Fibroblast of peridontal ligament (primary cell): ENCODE data around the gene GNAL.
"Not testable (repeated sequence)": the region's sequence is repeated elsewhere in the genome, so short reads cannot be mapped to it uniquely, and the experiment has no call there.

Source experiments
- DNase-seq: peaks from one replicate; pipeline ENCODE4 v3.0.0-alpha.2; 2010; ENCODE audit errors: extremely low read depth

The GNAL gene

DNA sequence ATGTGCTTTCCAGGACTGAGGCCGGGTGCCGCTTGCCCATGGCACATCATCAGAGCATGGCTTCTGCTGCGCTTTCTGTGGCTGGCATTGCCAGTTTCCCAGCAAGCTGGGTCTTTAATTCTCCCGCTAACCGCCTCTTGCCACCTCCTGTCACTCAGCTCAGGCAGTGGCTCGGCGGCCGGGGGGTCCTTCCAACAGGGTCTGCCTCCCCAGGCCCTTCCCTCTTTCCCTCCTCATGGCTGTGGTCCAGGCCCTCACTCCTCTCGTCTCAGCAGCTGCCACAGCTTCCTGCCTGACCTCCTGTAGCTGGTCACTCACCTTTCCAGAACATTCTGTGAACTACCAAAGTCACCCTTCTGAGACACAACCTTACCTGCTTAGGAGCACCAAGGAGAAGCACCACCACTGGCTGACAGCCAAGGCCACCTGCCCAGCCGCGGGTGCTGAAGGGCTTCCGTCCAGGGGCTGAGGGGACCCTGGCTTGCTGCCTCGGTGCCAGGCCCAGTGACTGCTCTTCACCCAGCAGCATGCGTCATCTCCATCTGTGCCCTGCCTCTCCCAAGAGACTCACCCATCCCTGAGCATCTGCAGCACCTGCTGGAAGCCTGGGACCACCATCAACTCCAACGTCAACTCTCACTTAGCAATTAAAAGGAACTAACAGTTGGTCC lies 184.7 kb downstream of the GNAL start:
- DNase-seq = no peak

- DNase-seq = no peak
These were observed 185.6 kb downstream of the GNAL start for GRCh38 chr18:11874676-11875075.

- no peak for DNase-seq
These were observed 188.6 kb downstream of the GNAL start for GRCh38 chr18:11877497-11878135.

DNA sequence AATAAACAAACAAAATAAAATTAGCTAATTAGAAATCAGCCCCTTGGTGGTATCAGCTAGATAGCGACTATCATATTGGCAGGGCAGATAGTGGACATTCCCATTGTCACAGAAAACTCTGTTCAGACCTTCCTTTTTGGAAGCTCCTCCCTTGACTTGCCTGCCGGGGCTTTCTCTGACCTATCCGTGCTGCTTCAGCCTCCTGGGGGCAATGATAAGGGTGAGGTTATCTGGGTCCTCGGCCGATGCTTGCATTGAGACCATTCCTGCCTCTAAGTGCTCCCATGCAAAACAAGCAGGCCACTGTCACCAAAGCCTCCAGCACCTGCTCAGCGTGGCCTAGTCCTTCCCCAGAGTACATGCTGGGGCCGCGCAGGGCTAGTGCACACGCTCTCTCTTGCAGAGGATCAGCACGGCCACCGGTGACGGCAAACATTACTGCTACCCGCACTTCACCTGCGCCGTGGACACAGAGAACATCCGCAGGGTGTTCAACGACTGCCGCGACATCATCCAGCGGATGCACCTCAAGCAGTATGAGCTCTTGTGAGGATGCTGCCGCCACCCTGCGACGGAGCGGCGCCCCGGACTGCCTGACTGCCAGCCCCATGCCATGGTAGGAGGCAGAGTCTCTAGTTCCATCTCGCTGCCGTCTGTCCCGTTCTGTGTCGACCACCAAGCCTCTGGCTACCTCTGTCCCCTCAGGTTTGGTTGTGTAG lies 191.7 kb downstream of the GNAL start:
- no peak for DNase-seq

GRCh38 chr18:11882636-11883035 lies 193.6 kb downstream of the GNAL start:
- no peak for DNase-seq

GRCh38 chr18:11883153-11883552 lies 194.1 kb downstream of the GNAL start:
- no peak for DNase-seq

GRCh38 chr18:11884396-11885030 lies 195.4 kb downstream of the GNAL start:
- no peak for DNase-seq

DNA sequence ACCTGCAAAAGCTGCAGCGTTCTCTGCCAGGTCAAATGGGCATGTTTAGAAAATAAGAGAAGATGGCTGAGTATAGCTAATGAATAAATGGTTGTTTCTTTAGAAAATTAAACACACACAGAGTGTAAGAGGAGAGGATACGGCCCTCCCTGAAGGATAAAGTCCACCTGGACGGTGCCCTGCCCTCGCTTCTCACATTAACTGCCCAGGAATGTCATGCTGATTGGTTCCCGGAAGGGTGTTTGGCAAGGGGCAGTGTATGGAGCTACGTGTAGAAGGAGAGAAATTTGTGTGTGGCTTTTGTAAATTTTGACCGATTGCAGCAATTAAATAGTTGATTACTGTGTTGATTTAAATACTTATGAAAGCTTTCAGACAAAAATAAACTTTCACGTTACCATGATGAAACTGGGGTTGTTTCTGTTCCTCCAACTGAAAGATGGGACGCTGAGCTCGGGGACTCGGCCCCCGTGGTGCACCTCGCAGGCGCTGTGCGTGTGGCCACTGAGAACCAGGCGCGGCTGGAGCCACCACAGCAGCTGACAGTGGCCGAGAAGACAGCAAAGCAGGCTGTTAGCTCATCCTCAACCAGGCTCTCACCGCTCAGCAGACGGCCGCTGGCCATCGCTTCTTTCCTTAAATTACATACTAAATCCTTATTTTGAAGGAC lies 196.3 kb downstream of the GNAL start:
- no peak for DNase-seq

- DNase-seq = no peak
These were observed 197.6 kb downstream of the GNAL start for GRCh38 chr18:11886577-11887110.

- DNase-seq = no peak
These were observed 198.5 kb downstream of the GNAL start for GRCh38 chr18:11887328-11888128.

- DNase-seq = no peak
These were observed 199.7 kb downstream of the GNAL start for GRCh38 chr18:11888726-11889125.

DNA sequence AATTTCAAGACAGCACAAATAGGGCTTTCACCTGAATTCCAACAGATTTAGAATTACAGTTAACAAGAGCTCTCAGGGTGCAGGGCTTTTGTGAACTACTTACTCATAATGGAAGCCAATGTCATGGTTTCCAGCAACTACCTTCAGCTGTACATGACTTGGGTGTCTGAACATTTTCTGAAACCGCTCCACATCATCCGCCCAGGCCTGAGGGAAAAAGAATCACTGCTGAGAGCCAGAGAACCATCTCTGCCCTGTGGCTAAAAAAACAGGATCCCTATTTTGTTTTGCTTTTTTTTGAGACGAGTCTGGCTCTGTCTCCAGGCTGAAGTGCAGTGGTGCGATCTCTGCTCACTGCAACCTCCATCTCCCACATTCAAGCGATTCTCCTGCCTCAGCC lies 200.2 kb downstream of the GNAL start:
- no peak for DNase-seq

- no peak for DNase-seq
These were observed 202.7 kb downstream of the GNAL start for GRCh38 chr18:11891737-11892136.

DNA sequence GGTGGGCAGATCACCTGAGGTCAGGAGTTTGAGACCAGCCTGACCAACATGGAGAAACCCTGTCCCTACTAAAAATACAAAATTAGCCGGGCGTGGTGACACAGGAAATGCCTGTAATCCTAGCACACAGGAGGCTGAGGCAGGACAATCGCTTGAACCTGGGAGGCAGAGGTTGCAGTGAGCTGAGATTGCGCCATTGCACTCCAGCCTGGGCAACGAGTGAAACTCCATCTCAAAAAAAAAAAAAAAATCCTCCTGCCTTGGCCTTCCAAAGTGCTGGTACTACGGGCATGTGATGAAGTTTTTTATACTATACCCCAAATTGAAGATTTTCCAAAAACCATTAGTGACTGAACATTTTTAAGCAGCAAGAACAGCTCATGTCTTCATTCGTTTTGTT lies 203.4 kb downstream of the GNAL start:
- DNase-seq = not testable (repeated sequence)

DNA sequence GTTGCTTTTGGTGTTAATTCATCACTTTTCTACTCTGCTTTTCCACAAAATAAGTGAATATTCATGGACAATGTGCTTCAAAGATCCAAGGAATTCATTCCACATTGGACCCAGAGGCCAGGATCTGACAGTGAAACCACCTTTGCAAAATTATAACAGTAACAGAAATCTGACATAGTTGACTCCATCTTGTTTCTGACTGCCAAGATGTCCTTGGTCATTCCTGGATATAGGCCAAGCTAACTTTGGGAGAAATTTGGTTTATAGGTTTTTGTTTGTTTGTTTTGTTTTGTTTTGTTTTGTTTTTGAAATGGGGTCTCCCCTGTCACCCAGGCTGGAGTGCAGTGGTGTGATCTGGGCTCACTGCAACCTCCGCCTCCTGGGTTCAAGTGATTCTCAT lies 208.7 kb downstream of the GNAL start:
- DNase-seq = no peak

DNA sequence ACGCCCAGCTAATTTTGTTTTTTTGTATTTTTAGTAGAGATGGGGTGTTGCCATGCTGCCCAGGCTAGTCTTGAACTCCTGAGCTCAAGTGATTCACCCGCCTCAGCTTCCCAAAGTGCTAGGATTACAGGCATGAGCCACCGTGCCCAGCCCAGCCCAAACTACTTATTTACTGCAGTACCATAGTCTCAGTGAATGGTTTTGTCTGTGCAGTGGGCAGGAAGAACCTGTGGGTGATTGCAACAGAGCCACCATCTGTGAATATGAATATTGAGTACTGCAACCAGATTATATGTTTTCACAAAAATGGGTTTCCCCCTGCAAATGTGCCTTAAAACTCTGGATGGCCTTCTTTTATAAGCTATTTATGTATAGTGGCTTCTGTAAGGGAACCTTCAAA lies 210.0 kb downstream of the GNAL start:
- no peak for DNase-seq

- DNase-seq = no peak
These were observed 212.9 kb downstream of the GNAL start for GRCh38 chr18:11901826-11902438.

GRCh38 chr18:11902522-11903292 lies 213.6 kb downstream of the GNAL start:
- DNase-seq = no peak

GRCh38 chr18:11905613-11906012 lies 216.5 kb downstream of the GNAL start:
- no peak for DNase-seq

GRCh38 chr18:11906176-11906575 lies 217.1 kb downstream of the GNAL start:
- DNase-seq = no peak
